Tibial nerve (tissue), 4 donors: ENCODE results near the gene PLEKHO2. TPM values are rescaled to one million over a fixed set of nuclear protein-coding genes. Genes with fewer than 3 reads are reported as not detected.
A peak's percentile ranks its signal among the peaks of the same experiment; 100 is the strongest.

Experiments
- DNase-seq, 2 donors: peaks; one replicate each; pipeline ENCODE4 v3.0.0-alpha.2; 2019; ENCODE audit warnings: low spot score in 2 of 2
- H3K27ac ChIP-seq, 4 donors: fragments of 200-600 bp; sonication (generic) in 3 of 4; one replicate each; pipeline ENCODE4 v1.5.1; 2017 to 2019; ENCODE audit warnings: mild to moderate bottlenecking in 1 of 4
- H3K27me3 ChIP-seq, 2 donors: fragments of 200-600 bp; sonication (generic) in 1 of 2; one replicate each; pipeline versions ENCODE4 v1.5.1 to v1.6.0; 2017 to 2019
- H3K36me3 ChIP-seq, 3 donors: fragments of 200-600 bp; sonication (generic); one replicate each; pipeline ENCODE4 v1.5.1; 2018 to 2019
- H3K4me1 ChIP-seq, 4 donors: fragments of 200-600 bp; sonication (generic) in 3 of 4; one replicate each; pipeline ENCODE4 v1.5.1; 2017 to 2019
- H3K4me3 ChIP-seq, 4 donors: fragments of 200-600 bp; sonication (generic) in 3 of 4; one replicate each; pipeline ENCODE4 v1.5.1; 2017 to 2019; ENCODE audit warnings: mild to moderate bottlenecking in 1 of 4, moderate library complexity in 1 of 4
- H3K9me3 ChIP-seq, 4 donors: fragments of 200-600 bp; sonication (generic) in 3 of 4; one replicate each; pipeline ENCODE4 v1.5.1; 2017 to 2019
- EP300 ChIP-seq, 2 donors: sonication (generic); formaldehyde crosslinking; IDR thresholded peaks; one replicate each; pipeline ENCODE4 v1.6.1; 2017; ENCODE audit warnings: antibody characterized with exemption in 2 of 2, mild to moderate bottlenecking in 1 of 2
- POLR2A ChIP-seq, 2 donors: fragments of 450-650 bp; IDR thresholded peaks; one replicate each; pipeline ENCODE4 v1.6.1; 2017; ENCODE audit warnings: antibody characterized with exemption in 2 of 2, mild to moderate bottlenecking in 2 of 2, moderate library complexity in 2 of 2
- WGBS, 2 donors: methylation state at CpG; one replicate each; pipeline ENCODE4 v1.1.5; 2018; 5-methylcytosine and 5-hydroxymethylcytosine counted together
- total RNA-seq, 4 donors: library from RNA; depleted of rRNA; stranded (reverse); fragments of >200 nt; gene quantifications; one replicate each; pipeline ENCODE4 v1.1.0, GENCODE V29; 2016
- TF ChIP-seq, protein P1 (sequence below), 5 experiments: fragments of 200-600 bp in 3 of 5; fragments of 450-650 bp in 2 of 5; sonication (generic) in 3 of 5; IDR thresholded peaks; one replicate each; pipeline ENCODE4 v1.5.1; 2016 to 2019; ENCODE audit warnings: antibody characterized with exemption in 5 of 5, mild to moderate bottlenecking in 3 of 5, moderate library complexity in 2 of 5

PLEKHO2 gene
- total RNA-seq, 4 donors from 2014 or later: 40.8 to 69.9 (median 60.2) TPM

DNA sequence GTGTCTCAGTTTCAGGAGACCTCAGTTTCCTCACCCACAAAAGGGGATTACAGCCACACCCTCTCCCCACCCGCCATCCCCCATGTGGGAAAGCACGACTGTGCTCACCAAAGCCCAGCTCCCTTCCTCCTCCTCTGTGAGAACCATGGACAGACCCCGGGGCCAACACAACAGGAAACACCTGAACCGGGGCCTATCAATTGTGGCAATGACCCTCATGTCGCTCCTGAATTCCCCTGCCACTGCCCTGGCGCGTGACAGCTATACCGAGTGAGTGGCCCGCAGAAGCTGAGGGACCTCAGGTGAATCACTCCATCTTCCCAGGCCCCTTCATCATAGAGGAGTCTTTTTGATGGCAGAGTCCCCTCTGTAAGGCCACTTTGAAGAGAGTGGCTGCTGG is 28.6 kb downstream of the PLEKHO2 start:
- Histone ChIP-seq H3K27ac (peak overlapping the region in 2 of 4 donors; percentile 34 to 43), H3K4me1 (peaks cover 0 to 40% (median 32%) of the 10 kb centered on the region in 4 donors), H3K9me3 (no peaks in the 10 kb centered on the region), H3K36me3 (peaks cover 0 to 44% (median 4%) of the 10 kb centered on the region in 3 donors), H3K27me3 (no peaks in the 10 kb centered on the region), H3K4me3 (no peak overlapping the region)
- 75 to 77% methylated on average over 9 of the region's 9 CpGs for WGBS, 2 donors
- TF ChIP-seq POLR2A (IDR thresholded peaks at IDR 0.05) (no peak), EP300 (IDR thresholded peaks at IDR 0.05) (no peak)
- TF ChIP-seq, protein P1, sequence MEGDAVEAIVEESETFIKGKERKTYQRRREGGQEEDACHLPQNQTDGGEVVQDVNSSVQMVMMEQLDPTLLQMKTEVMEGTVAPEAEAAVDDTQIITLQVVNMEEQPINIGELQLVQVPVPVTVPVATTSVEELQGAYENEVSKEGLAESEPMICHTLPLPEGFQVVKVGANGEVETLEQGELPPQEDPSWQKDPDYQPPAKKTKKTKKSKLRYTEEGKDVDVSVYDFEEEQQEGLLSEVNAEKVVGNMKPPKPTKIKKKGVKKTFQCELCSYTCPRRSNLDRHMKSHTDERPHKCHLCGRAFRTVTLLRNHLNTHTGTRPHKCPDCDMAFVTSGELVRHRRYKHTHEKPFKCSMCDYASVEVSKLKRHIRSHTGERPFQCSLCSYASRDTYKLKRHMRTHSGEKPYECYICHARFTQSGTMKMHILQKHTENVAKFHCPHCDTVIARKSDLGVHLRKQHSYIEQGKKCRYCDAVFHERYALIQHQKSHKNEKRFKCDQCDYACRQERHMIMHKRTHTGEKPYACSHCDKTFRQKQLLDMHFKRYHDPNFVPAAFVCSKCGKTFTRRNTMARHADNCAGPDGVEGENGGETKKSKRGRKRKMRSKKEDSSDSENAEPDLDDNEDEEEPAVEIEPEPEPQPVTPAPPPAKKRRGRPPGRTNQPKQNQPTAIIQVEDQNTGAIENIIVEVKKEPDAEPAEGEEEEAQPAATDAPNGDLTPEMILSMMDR (IDR thresholded peaks at IDR 0.05): no peak
- no peak for DNase-seq

DNA sequence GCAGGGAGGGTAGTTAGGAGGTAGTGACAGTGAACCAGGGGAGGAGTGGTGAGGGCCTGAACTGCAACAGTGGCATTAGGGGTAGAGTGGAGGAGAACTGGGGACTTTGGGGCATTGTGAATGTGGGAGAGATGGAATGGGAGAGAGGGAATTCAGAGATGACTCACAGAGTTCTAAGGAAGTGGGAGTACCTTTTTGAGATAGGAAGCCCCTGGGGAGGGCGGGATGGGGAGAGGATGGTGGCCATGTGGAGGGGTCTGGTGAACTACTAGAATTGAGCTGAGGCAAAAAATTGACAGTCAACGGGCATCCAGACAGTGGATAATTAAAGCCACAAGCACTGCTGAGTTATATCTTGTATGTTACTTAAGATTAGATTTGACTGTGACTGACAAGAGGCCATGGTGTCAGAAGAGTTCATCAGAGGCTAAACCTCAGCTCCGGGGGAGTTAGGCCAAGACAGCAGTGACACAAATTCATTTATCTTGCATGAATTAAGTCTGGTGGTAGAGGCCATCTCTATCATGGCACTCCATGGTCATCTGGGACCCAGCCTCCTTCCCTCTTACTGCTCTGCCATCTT is 34.0 kb downstream of the PLEKHO2 start:
- peaks cover 0 to 36% (median 26%) of the 10 kb centered on the region in 4 donors for H3K4me1 ChIP-seq
- H3K27me3 ChIP-seq: no peaks in the 10 kb centered on the region
- no peaks in the 10 kb centered on the region for H3K9me3 ChIP-seq
- peak overlapping the region in 2 of 4 donors; percentile 22 to 50 for H3K27ac ChIP-seq
- H3K36me3 ChIP-seq: no peaks in the 10 kb centered on the region
- DNase-seq: no peak
- 76 to 79% methylated on average over 3 of the region's 3 CpGs for WGBS, 2 donors
- H3K4me3 ChIP-seq: no peak overlapping the region
- TF ChIP-seq, protein P1 (IDR thresholded peaks at IDR 0.05): no peak
- no peak for TF ChIP-seq EP300 (IDR thresholded peaks at IDR 0.05)
- TF ChIP-seq POLR2A (IDR thresholded peaks at IDR 0.05): no peak

DNA sequence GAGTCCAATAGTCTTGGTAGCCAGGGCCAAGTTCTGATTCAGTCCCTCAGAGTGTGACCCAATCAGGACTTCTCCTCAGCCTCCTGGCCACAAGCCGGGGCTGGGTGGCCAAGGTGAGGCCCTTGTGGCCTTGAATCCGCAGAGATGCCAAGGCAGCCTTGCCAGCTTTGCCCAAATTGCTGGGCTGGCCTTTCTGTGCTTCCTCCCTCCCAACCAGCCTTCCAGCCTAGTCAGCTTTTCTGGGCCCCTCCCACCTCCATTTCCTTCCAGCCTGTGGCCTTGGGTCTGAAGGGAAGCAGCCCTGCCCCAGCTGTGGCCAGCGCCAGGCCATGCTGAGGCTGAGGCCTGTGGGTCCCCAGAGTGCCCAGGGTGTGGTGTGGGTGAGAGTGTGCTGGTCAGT is 35.7 kb downstream of the PLEKHO2 start:
- no peaks in the 10 kb centered on the region for H3K9me3 ChIP-seq
- H3K27me3 ChIP-seq: no peaks in the 10 kb centered on the region
- H3K4me1 ChIP-seq: peaks cover 0 to 44% (median 25%) of the 10 kb centered on the region in 4 donors
- peak overlapping the region in 3 of 4 donors; percentile 74 to 81 (median 79) for H3K27ac ChIP-seq
- H3K4me3 ChIP-seq: no peak overlapping the region
- 0 to 7% methylated on average over 3 of the region's 3 CpGs for WGBS, 2 donors
- no peaks in the 10 kb centered on the region for H3K36me3 ChIP-seq
- TF ChIP-seq POLR2A (IDR thresholded peaks at IDR 0.05): peak in 1 of 2 donors; percentile 28
- TF ChIP-seq, protein P1 (IDR thresholded peaks at IDR 0.05): no peak
- TF ChIP-seq EP300 (IDR thresholded peaks at IDR 0.05): peak in 1 of 2 donors; percentile 74
- peak; percentile 55 to 60 for DNase-seq

DNA sequence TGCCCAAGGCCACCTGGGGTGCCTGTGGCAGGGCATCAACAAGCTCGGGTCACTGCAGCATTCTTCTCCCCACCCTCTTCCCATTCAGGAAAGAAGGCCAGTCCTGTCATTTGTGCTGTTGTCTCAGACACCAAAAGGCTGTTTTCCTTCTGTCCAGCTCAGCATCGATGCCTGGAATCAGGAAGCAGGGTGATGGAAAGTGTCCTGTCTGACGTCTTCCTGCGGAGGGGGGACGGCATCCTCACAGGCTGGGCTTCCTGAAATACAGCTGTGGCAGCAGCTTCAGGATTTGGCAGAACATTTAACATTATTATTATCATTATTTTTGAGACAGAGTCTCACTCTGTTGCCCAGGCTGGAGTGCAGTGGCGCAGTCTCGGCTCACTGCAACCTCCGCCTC is 37.0 kb downstream of the PLEKHO2 start:
- TF ChIP-seq EP300 (IDR thresholded peaks at IDR 0.05): peak; percentile 50 to 67
- TF ChIP-seq, protein P1 (IDR thresholded peaks at IDR 0.05): no peak
- no peak for TF ChIP-seq POLR2A (IDR thresholded peaks at IDR 0.05)
- H3K4me1 ChIP-seq: peaks cover 0 to 44% (median 28%) of the 10 kb centered on the region in 4 donors
- DNase-seq: no peak
- peak overlapping the region in 3 of 4 donors; percentile 15 to 81 (median 79) for H3K27ac ChIP-seq
- 69 to 81% methylated on average over 8 of the region's 8 CpGs for WGBS, 2 donors
- H3K36me3 ChIP-seq: no peaks in the 10 kb centered on the region
- no peaks in the 10 kb centered on the region for H3K9me3 ChIP-seq
- H3K4me3 ChIP-seq: no peak overlapping the region
- H3K27me3 ChIP-seq: no peaks in the 10 kb centered on the region

DNA sequence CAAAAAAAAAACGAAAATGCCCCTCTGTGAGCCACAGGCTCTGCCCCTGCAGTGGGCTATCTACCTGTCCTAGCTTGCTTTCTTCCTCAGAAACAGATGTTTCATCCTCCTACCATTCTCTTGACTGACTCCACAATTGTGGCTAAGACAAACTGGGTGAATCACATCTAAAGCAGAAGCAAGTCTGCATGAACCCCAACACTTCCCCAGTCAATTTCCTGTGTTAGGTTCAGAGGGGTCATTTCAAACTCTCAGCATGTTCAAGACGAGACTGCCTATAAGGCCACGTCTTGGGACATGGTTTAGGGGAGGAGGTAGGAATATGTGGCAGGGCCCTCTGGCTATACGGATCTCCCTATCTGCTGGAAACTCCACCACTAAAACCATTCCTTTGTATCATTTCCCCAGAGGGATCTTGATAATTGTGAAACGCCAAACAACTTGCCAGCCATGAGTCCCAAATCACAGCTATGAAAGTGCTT is 41.4 kb downstream of the PLEKHO2 start:
- peak in 1 of 2 donors; percentile 33 for TF ChIP-seq EP300 (IDR thresholded peaks at IDR 0.05)
- no peak for TF ChIP-seq POLR2A (IDR thresholded peaks at IDR 0.05)
- no peak for DNase-seq
- 58 to 70% methylated on average over 5 of the region's 5 CpGs for whole genome bisulfite sequencing, 2 donors
- no peaks in the 10 kb centered on the region for H3K9me3 ChIP-seq
- H3K36me3 ChIP-seq: no peaks in the 10 kb centered on the region
- no peak overlapping the region for H3K4me3 ChIP-seq
- peaks cover 0 to 29% (median 24%) of the 10 kb centered on the region in 4 donors for H3K4me1 ChIP-seq
- H3K27ac ChIP-seq: peak overlapping the region in 3 of 4 donors; percentile 68 to 87 (median 81)
- H3K27me3 ChIP-seq: no peaks in the 10 kb centered on the region
